GM20000 (cell line): ENCODE results near the gene RPL32.

Experiments used
- DNase-seq: peaks from one replicate; pipeline ENCODE4 v3.0.0; 2012; ENCODE audit warnings: low spot score
- TF ChIP-seq, protein P1 (sequence below): IDR thresholded peaks from 2 replicates; pipeline ENCODE4 v1.5.1; 2012; ENCODE audit warnings: mild to moderate bottlenecking, control low read depth; ENCODE audit errors: extremely low read depth, missing control alignments

RPL32 gene

DNA sequence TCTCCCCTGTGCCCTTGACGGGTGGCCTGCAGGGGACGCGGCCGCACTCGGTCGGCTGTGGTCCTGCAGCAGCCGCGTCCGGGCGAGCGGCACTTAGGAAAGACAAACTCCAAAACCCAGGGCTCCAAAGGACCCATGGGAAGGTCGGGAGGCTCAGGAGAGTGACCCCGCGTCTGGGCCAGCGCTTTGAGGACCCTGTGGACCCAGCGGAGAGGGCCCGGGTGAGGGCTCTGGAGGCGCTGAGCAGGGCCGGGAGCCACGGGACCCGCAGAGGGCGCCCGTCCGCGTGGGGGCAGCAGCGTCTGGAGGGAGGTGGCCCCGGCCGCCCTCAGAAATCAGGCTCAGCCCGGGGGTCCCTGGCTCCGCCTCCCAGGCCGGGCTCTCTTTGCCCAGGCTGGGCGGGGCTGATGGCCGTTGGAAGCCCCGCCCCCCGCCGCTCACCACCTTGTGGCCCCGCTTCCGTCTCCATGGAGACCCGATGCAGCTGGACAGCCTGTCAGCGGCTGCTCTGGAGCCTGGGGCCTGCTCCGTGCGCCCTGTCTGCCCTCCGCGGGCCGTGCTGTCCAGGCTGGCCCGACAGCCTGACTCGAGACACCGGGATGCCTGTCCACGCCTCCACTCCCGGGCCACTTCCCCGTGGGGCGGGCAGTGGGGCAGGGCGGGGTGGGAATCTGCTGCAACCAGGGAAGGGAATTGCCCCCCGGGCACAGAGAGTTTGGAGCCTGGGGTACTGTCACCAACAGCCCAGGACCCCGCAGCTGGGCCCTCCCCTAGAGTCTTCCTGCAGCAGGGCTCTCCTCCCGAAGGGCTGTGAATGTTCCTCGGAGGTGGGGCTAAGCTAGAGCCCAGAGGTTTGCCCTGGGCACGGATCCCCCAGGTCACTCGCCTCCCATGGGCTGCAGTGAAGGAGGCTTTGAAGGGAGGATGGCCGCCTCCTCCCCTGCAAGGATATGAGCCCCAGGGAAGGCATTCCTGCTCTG lies 34.8 kb upstream of the RPL32 start:
- TF ChIP-seq, protein P1, sequence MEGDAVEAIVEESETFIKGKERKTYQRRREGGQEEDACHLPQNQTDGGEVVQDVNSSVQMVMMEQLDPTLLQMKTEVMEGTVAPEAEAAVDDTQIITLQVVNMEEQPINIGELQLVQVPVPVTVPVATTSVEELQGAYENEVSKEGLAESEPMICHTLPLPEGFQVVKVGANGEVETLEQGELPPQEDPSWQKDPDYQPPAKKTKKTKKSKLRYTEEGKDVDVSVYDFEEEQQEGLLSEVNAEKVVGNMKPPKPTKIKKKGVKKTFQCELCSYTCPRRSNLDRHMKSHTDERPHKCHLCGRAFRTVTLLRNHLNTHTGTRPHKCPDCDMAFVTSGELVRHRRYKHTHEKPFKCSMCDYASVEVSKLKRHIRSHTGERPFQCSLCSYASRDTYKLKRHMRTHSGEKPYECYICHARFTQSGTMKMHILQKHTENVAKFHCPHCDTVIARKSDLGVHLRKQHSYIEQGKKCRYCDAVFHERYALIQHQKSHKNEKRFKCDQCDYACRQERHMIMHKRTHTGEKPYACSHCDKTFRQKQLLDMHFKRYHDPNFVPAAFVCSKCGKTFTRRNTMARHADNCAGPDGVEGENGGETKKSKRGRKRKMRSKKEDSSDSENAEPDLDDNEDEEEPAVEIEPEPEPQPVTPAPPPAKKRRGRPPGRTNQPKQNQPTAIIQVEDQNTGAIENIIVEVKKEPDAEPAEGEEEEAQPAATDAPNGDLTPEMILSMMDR = no peak
- peak; percentile 68 for DNase-seq

DNA sequence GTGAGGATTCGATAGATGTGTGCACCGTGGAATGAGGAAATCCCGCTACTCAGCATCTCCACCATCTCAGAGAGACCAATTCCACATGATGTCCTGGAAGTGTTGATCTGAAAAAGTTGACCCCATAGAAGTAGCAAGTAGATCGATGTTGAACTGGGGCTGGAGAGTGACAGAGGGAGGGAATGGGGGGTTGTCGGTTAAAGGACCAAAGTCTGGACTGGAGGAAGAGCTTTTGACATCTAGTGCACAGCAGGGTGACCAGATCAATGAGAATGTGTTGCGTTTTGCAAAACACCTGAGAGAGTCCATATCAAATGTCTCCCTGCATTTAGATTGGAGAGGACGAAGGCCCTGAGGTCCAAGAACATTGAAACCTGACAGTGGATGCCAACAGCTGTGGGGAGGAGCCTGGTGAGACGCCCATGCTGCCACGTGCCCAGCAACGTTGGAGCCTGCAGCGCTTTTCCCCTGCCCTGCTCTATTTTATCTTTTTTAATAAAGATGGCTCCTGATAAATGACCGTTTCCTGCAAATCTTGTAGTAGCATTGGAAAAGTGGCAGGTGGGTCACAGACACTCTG lies 30.1 kb upstream of the RPL32 start:
- DNase-seq = no peak
- TF ChIP-seq, protein P1 = no peak

DNA sequence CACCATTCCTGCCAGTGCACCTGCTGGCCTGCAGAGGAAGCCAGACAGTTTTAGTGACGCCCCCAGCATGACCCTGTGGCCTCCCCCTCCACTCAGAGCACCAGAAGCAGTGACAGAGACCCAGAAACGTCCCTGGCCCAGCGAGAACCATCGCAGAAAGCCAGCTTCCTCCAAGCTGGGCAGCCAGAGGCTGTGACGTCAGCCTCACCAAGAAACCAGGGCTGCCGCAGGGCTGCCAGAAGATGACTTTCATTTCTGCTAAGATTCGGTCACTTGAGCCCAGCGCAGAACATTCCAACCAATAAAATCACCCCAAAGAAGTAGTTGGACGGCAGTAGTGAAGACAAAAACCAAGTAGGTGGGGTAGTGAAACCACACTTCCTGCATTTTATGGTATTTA lies 29.6 kb upstream of the RPL32 start:
- DNase-seq = peak; percentile 80
- TF ChIP-seq, protein P1 = no peak

DNA sequence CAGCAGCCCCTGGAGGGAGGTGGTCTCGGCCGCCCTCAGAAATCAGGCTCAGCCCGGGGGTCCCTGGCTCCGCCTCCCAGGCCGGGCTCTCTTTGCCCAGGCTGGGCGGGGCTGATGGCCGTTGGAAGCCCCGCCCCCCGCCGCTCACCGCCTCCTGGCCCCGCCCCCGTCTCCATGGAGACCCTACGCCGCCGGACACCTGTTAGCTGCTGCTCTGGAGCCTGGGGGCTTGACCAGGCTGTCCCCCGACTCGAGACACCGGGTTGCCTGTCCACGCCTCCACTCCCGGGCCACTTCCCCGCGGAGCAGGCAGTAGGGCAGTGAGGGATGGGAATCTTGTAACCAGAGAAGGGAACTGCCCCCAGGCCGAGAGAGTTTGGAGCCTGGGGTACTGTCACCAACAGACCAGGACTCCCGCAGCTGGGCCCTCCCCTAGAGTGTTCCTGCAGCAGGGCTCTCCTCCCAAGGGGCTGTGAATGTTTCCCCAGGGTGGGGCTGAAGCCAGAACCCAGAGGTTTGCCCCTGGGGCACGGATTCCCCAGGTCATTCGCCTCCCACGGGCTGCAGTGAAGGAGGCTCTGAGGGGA lies 27.8 kb upstream of the RPL32 start:
- peak; percentile 84 for DNase-seq
- TF ChIP-seq, protein P1 = no peak

DNA sequence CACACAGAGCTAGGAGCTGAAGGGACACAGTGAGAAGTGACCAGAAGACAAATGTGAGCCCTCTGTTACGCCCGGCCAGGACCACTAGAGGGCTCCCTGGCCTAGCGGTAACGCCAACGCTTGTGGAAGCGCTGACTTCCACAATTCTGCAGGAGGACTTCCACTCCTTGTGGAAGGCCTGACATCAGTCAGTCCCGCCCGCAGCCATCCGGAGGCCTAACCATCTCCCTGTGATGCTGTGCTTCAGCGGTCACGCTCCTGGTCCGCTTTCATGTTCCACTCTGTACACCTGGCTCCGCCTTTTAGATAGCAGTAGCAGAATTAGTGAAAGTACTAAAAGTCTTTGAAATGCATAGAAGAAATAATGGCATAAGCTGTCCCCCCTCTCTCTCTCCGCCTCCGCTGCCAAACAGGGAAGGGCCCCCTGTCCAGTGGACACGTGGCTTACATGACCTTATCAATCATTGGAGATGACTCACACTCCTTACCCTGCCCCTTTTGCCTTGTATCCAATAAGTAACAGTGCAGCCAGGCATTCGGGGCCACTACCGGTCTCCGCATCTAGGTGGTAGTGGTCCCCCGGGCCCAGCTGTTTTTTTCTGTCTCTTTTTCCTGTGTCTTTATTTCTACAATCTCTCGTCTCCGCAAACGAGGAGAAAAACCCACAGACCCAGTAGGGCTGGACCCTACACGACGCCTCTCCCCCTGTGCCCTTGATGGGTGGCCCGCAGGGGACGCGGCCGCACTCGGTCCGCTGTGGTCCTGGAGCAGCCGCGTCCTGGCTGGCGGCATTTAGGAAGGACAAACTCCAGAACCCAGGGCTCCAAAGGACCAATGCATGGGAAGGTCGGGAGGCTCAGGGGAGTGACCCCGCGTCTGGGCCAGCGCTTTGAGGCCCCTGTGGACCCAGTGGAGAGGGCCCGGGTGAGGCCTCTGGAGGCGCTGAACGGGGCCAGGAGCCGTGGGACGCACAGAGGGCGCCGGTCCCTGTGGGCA lies 27.0 kb upstream of the RPL32 start:
- TF ChIP-seq, protein P1 = peak; percentile 94
- peak; percentile 80 for DNase-seq

DNA sequence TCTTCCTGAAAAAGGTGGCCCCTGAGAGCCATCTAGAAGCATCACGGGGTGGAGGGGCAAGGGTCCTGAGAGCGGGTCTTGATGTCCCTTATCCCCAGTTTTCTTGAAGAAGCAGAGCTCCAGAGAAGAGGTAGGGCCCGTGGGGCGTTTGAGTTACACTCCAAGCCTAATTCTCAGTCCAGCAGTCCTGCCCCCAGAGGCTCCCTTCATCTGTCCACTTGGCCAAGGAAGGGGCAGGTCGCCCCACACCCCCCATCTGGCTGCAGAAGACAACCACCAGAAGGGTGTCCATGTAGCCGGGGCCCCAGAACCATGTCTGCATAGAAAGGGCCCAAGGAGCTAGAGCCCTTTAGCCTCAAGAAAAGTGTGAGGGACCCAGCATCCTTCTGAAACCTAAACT lies 25.5 kb upstream of the RPL32 start:
- TF ChIP-seq, protein P1 = no peak
- DNase-seq = no peak
